Effector CD8-positive, alpha-beta T cell (primary cell): Measurements from ENCODE around the gene SPECC1L.
"Not testable (repeated sequence)": the region's sequence is repeated elsewhere in the genome, so short reads cannot be mapped to it uniquely, and the experiment has no call there.

ENCODE experiments used
- DNase-seq: peaks from one replicate; lab custom pipeline; 2025; lab: John Stamatoyannopoulos, UW

The SPECC1L gene

GRCh38 chr22:24284747-24285203, 14.1 kb downstream of the SPECC1L start:
- no peak for DNase-seq

- no peak for DNase-seq
Observed at GRCh38 chr22:24285245-24285644, 14.6 kb downstream of the SPECC1L start.

GRCh38 chr22:24287212-24287611, 16.6 kb downstream of the SPECC1L start:
- not testable (repeated sequence) for DNase-seq

GRCh38 chr22:24287801-24288200, 17.2 kb downstream of the SPECC1L start:
- DNase-seq, result not testable (repeated sequence)

GRCh38 chr22:24289114-24289513, 18.5 kb downstream of the SPECC1L start:
- DNase-seq, result no peak

GRCh38 chr22:24289741-24290163, 19.1 kb downstream of the SPECC1L start:
- no peak for DNase-seq

GRCh38 chr22:24290459-24290858, 19.8 kb downstream of the SPECC1L start:
- no peak for DNase-seq

- DNase-seq, result no peak
Observed at GRCh38 chr22:24291515-24292201, 21.0 kb downstream of the SPECC1L start.

- DNase-seq, result not testable (repeated sequence)
Observed at GRCh38 chr22:24292202-24292830, 21.7 kb downstream of the SPECC1L start.

GRCh38 chr22:24294913-24295312, 24.3 kb downstream of the SPECC1L start:
- not testable (repeated sequence) for DNase-seq

- DNase-seq, result not testable (repeated sequence)
Observed at GRCh38 chr22:24298497-24299155, 28.0 kb downstream of the SPECC1L start.

- DNase-seq, result not testable (repeated sequence)
Observed at GRCh38 chr22:24300522-24300921, 29.9 kb downstream of the SPECC1L start.

GRCh38 chr22:24302591-24302990, 32.0 kb downstream of the SPECC1L start:
- DNase-seq, result no peak

- no peak for DNase-seq
Observed at GRCh38 chr22:24303007-24303406, 32.4 kb downstream of the SPECC1L start.

GRCh38 chr22:24304062-24304675, 33.5 kb downstream of the SPECC1L start:
- DNase-seq, result no peak

- DNase-seq, result no peak
Observed at GRCh38 chr22:24305260-24305692, 34.6 kb downstream of the SPECC1L start.

- DNase-seq, result no peak
Observed at GRCh38 chr22:24310969-24311368, 40.3 kb downstream of the SPECC1L start.

GRCh38 chr22:24315367-24315966, 44.8 kb downstream of the SPECC1L start:
- no peak for DNase-seq

GRCh38 chr22:24316264-24316663, 45.6 kb downstream of the SPECC1L start:
- not testable (repeated sequence) for DNase-seq

- not testable (repeated sequence) for DNase-seq
Observed at GRCh38 chr22:24317511-24317910, 46.9 kb downstream of the SPECC1L start.

GRCh38 chr22:24319451-24319850, 48.8 kb downstream of the SPECC1L start:
- DNase-seq, result no peak

- DNase-seq, result no peak
Observed at GRCh38 chr22:24321999-24322398, 51.4 kb downstream of the SPECC1L start.
